Mucosa of descending colon (tissue), 3 donors: Measurements from ENCODE around the gene METAP1D. TPM values are rescaled to one million over a fixed set of nuclear protein-coding genes. Genes with fewer than 3 reads are reported as not detected.

Source experiments
- ATAC-seq: fragments of 200-7000 bp; cut with Tn5 transposase; one replicate; pipeline ENCODE4 v1.9.1; 2020; ENCODE audit warnings: mild to moderate bottlenecking, moderate library complexity
- DNase-seq, 3 donors: peaks; one replicate each; pipeline ENCODE4 v3.0.0-alpha.2; 2020
- H3K36me3 ChIP-seq: fragments of 200-600 bp; one replicate; pipeline ENCODE4 v1.8.0; 2021; ENCODE audit warnings: low read depth, mild to moderate bottlenecking
- H3K4me1 ChIP-seq: fragments of 200-600 bp; one replicate; pipeline ENCODE4 v1.8.0; 2021; ENCODE audit warnings: low read depth, mild to moderate bottlenecking
- H3K4me3 ChIP-seq: fragments of 200-600 bp; one replicate; pipeline ENCODE4 v1.8.0; 2021; ENCODE audit warnings: mild to moderate bottlenecking
- H3K9me3 ChIP-seq: fragments of 200-600 bp; one replicate; pipeline ENCODE4 v1.8.0; 2021; ENCODE audit warnings: mild to moderate bottlenecking
- intact Hi-C, 2 donors: fragments of 100-400 bp; cut with DNase I in 1 of 2; cut with micrococcal nuclease in 1 of 2; formaldehyde crosslinking; loops; one replicate each; pipeline versions ENCODE4 v1.11.0 to v1.11.1; 2022; cut with DNase I, micrococcal nuclease
- total RNA-seq, 3 donors: library from RNA; stranded (reverse); fragmentation: NEBNext Ultra II Directional in 2 of 3; extraction: Animal tissue kit (Norgen Biotek cat#: 25700) in 2 of 3; gene quantifications; one replicate each; pipeline versions ENCODE4 v1.2.1 to v1.2.4, GENCODE V29; 2021 to 2023
- TF ChIP-seq, protein P1 (sequence below): fragments of 200-600 bp; IDR thresholded peaks from one replicate; pipeline ENCODE4 v1.8.0; 2022; ENCODE audit warnings: antibody characterized with exemption, mild to moderate bottlenecking
- donor health status: DM: no; HTN: no; CAD: no; lungs with moderate emphysema.
- donor health status: DM: no; HTN: no; CAD: no.
- donor health status: DM: no; HTN: yes; CAD: no.

Gene METAP1D
- total RNA-seq, 3 donors from 2014 or later: 5.5 to 10.4 (median 6.7) TPM

DNA sequence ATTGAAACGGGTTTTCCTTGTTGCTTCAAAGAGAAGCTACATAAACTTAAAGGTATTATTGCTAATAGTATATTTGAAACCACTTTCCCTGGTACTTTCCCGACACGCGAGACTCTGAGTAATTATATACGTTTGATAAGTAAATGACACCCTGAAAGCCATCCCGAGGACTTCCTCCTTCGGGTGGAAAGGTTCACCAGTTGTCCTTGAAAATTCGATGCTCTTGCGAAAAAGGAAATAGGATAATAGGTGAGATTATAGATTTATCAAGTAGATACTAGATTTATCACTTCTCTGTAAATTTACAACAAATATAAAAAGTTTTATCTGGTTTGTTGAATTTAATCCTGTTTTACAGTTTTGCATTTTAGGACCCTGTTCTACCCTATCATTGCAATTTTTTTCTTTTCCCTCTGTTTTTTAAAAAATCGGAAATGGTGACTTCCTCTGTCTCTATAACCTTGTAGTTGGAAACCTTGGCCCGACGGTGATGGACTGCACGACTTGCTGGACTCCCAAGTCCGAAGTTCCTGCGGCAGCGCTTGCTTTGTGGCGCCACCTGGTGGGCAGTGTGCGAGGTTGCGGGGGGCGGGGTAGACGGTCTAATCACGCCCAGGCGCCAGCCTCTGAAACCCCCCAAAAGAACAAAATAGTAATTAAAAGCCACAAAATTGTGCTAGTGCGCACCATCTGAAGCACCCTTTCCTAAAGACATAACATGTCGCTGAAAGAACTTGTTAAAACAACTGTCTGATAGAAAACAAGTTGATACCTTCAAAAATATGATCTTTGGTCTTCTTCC is 103.9 kb downstream of the METAP1D start:
- TF ChIP-seq, protein P1, sequence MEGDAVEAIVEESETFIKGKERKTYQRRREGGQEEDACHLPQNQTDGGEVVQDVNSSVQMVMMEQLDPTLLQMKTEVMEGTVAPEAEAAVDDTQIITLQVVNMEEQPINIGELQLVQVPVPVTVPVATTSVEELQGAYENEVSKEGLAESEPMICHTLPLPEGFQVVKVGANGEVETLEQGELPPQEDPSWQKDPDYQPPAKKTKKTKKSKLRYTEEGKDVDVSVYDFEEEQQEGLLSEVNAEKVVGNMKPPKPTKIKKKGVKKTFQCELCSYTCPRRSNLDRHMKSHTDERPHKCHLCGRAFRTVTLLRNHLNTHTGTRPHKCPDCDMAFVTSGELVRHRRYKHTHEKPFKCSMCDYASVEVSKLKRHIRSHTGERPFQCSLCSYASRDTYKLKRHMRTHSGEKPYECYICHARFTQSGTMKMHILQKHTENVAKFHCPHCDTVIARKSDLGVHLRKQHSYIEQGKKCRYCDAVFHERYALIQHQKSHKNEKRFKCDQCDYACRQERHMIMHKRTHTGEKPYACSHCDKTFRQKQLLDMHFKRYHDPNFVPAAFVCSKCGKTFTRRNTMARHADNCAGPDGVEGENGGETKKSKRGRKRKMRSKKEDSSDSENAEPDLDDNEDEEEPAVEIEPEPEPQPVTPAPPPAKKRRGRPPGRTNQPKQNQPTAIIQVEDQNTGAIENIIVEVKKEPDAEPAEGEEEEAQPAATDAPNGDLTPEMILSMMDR: peak; percentile 87
- no peaks in the 10 kb centered on the region for H3K36me3 ChIP-seq
- ATAC-seq (peak; percentile 77), DNase-seq (peak; percentile 86 to 89 (median 87))
- peaks cover 52% of the 10 kb centered on the region for H3K4me1 ChIP-seq
- H3K4me3 ChIP-seq: no peak overlapping the region
- no peaks in the 10 kb centered on the region for H3K9me3 ChIP-seq
- intact Hi-C loops: no loop called here

DNA sequence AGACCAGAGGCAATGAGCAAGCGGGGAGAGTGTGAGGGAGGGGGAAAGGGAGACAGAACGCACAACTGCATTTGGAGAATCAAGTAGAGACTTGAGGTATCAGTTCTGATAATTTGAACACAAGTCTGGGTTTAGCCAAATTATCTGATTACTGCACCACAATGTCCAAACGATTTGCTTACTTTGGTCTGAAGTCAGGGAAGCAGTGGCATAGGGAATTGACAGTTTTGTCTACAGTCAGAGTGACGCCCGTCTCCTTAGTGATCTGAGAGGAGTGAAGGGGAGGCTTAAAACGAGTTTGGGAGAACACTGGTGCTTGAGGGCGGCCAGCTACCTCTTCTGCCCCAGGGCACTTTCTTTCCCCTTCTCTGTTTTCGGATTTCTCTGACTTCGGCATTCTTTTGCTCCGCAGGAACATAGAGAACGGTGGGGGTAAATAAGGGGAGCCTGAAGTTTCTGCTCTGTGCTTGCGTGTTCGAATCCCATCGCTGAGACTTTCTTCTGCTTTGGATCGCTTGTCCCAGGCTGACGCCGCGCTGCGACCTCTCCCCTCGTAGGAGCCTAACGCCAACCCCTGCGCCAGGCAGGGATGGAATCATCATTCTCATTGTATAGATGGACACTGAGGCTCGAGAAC is 105.8 kb downstream of the METAP1D start:
- H3K9me3 ChIP-seq: no peaks in the 10 kb centered on the region
- H3K36me3 ChIP-seq: no peaks in the 10 kb centered on the region
- H3K4me3 ChIP-seq: no peak overlapping the region
- DNase-seq: no peak
- ATAC-seq: no peak
- peaks cover 37% of the 10 kb centered on the region for H3K4me1 ChIP-seq
- intact Hi-C loops: no loop called here
- TF ChIP-seq, protein P1: no peak

DNA sequence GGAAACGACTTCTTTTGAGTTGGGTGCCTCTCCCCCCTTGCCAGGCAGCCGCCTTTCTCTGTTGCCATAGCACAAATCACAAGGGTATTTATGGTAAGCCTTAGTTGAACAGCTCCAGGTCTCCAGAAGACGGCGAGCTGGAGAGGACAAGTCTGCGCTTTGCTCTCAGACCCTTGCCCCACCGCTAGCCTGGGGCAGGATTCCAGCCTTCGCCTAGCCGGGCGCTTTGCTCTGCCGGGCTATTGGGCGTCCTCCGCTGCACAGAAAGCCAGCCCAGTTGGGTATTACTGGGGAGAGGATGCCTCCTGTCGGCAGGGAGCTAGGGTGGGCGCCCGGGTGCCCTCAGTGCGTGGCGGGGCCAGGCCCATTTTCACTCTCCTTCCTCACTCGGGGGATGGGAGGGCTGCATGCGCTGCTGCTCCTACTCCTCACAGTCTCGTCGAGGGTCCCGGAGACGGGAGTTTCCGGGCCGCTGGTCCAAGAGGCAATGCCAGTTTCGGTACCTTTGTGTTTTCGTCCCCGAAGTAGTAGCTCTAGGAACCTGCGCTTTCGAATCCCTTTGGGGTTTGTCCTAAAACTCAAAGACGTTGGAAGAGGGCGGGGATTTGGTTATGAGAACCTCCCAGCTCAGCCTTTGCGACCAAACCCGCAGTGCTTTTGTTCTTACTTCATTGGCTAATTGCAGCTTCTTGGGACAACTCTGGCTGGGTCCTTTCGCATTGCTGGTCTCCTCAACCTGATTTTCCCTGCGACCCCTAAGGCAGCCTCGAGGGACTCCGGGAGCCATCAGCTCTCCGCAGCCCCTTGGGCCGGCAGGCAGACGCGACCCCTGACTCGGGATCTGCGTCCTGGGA is 106.6 kb downstream of the METAP1D start:
- H3K4me3 ChIP-seq: no peak overlapping the region
- TF ChIP-seq, protein P1: no peak
- peak; percentile 34 for ATAC-seq
- no peaks in the 10 kb centered on the region for H3K36me3 ChIP-seq
- no peaks in the 10 kb centered on the region for H3K9me3 ChIP-seq
- H3K4me1 ChIP-seq: peaks cover 30% of the 10 kb centered on the region
- DNase-seq: peak in 1 of 3 donors; percentile 42
- intact Hi-C loops: no loop called here

DNA sequence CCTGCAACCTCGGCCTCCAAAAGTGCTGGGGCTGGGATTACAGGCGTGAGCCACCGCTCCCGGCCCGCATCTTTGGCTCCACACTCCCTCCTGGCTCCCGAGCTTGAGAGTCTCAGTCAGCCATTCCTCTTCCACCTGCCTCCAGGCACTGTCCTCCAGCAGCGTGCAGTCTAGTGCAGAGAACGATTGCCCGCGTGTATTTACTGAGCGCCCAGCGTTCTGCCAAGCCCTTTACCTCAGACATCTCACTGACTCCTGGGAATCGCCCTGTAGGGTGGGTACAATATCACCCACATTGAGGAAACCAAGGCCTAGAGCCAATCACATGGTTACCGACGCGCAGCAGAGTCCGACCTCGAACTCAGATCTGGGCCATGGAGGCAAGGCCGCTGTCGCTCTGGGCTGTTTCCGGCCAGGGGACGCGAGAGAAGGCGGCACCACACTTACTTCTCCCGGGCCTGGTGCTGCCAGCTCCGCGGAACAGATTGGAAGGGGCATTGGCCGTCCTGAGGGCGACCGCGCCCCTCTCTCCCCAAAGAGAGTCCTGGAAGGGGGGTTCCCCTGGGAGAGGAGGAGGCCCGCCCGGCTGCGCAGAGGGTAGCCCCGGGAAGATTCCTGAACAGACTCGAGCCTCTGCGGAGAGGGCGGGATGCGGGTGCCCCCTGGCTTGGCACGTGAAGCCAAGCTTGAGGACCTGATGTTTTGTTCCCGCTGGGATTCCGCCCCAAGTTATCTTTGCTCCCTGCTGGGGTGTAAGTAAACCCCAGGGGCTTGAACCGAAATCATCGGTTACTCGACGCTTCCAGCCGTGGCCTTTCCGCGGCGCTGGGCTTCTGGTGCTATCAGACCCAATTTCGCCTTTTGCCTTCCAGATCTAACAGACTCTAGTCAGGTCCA is 108.2 kb downstream of the METAP1D start:
- H3K4me1 ChIP-seq: peaks cover 15% of the 10 kb centered on the region
- no peaks in the 10 kb centered on the region for H3K36me3 ChIP-seq
- DNase-seq (no peak), ATAC-seq (no peak)
- no peaks in the 10 kb centered on the region for H3K9me3 ChIP-seq
- intact Hi-C loops: no loop called here
- no peak overlapping the region for H3K4me3 ChIP-seq
- TF ChIP-seq, protein P1: no peak

DNA sequence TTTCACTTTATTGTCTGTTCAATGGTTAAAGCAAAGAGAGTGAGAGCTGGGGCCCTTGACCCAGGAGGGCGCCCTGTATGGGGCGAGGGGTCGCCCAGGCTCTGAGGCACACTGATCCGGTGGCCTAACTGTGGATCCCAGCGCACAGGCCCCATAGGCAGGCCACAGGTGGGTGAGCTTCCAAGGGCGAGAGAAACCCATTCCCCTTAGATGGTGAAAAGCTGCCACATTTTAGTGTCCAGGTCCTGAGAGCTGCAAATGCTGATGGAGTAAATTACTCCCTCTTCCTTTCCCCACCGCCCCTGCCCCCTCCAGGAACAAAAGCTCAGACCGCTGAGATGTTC is 108.8 kb downstream of the METAP1D start:
- no peak for ATAC-seq
- intact Hi-C loops: no loop called here

More for the DNA sequence above, 108.8 kb downstream of the METAP1D start:
- H3K9me3 ChIP-seq: no peaks in the 10 kb centered on the region
- H3K4me1 ChIP-seq: peaks cover 10% of the 10 kb centered on the region
- DNase-seq: no peak
- no peaks in the 10 kb centered on the region for H3K36me3 ChIP-seq
- TF ChIP-seq, protein P1: no peak
- no peak overlapping the region for H3K4me3 ChIP-seq
